NCI-H748 treated with DMSO at 0.1 percent for 48 hours (cell line): Measurements from ENCODE around the gene NPTX2.
"Not testable (repeated sequence)": the region's sequence is repeated elsewhere in the genome, so short reads cannot be mapped to it uniquely, and the experiment has no call there.

Source experiments
- DNase-seq: peaks from one replicate; lab custom pipeline; 2025; lab: John Stamatoyannopoulos, UW

NPTX2 gene

GRCh38 chr7:98617051-98617959, at the start of gene NPTX2:
TSS of gene NPTX2 (plus strand) at chr7:98617285. CDS start at chr7:98617462, 177 bp downstream.
- no peak for DNase-seq

GRCh38 chr7:98567991-98568390, 49.1 kb upstream of the NPTX2 start:
- no peak for DNase-seq

- peak; percentile 19 for DNase-seq
Measured at GRCh38 chr7:98568891-98569290, 48.2 kb upstream of the NPTX2 start.

- peak; percentile 35 for DNase-seq
Measured at GRCh38 chr7:98569691-98570337, 47.3 kb upstream of the NPTX2 start.

GRCh38 chr7:98571006-98571405, 46.1 kb upstream of the NPTX2 start:
- DNase-seq = no peak

- no peak for DNase-seq
Measured at GRCh38 chr7:98571986-98572385, 45.1 kb upstream of the NPTX2 start.

- DNase-seq = not testable (repeated sequence)
Measured at GRCh38 chr7:98572716-98573115, 44.4 kb upstream of the NPTX2 start.

- no peak for DNase-seq
Measured at GRCh38 chr7:98573816-98574215, 43.3 kb upstream of the NPTX2 start.

GRCh38 chr7:98575878-98576277, 41.2 kb upstream of the NPTX2 start:
- no peak for DNase-seq

- DNase-seq = no peak
Measured at GRCh38 chr7:98584830-98585229, 32.3 kb upstream of the NPTX2 start.

- no peak for DNase-seq
Measured at GRCh38 chr7:98591926-98592325, 25.2 kb upstream of the NPTX2 start.

- no peak for DNase-seq
Measured at GRCh38 chr7:98594348-98594747, 22.7 kb upstream of the NPTX2 start.

GRCh38 chr7:98594787-98595186, 22.3 kb upstream of the NPTX2 start:
- DNase-seq = no peak

GRCh38 chr7:98598846-98599615, 18.1 kb upstream of the NPTX2 start:
- no peak for DNase-seq

GRCh38 chr7:98599886-98600285, 17.2 kb upstream of the NPTX2 start:
- DNase-seq = no peak

GRCh38 chr7:98602755-98603398, 14.2 kb upstream of the NPTX2 start:
- no peak for DNase-seq

- no peak for DNase-seq
Measured at GRCh38 chr7:98603399-98603788, 13.7 kb upstream of the NPTX2 start.

- DNase-seq = no peak
Measured at GRCh38 chr7:98613601-98614425, 3.3 kb upstream of the NPTX2 start.

- DNase-seq = no peak
Measured at GRCh38 chr7:98616381-98617050, 569 bp upstream of the NPTX2 start.

- DNase-seq = no peak
Measured at GRCh38 chr7:98617960-98618418, 904 bp downstream of the NPTX2 start.
